ENCODE measurements around the gene NFASC. TPM values are rescaled to one million over a fixed set of nuclear protein-coding genes. Genes with fewer than 3 reads are reported as not detected.

NFASC gene
- total RNA-seq, 1 experiment from 2014 or later = 1.6 TPM

DNA sequence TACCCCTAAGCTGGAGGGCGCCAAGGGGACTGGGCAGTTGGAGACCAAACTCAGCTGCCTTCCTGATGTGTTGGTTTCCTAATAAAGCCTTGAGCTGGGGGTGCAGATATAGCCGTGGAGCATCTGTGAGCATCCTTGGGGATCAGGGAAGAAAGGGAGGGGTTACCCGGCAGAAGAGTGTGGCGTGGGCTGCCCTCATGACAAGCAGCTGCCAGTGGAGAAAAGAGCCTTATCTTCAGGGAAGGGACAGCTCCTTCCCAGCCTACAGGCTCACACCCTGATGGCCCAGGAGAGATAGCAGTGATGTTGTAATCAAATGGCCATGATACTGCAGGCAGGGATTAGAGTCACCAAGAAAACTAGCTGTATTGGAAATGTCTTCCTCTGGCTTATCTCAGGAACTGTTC, 10.8 kb upstream of the NFASC start:
- DNase-seq (no peak), ATAC-seq (no peak)
- Histone ChIP-seq H3K9ac (ENCODE audit: low read length) (no peak overlapping the region), H3K79me2 (ENCODE audit: low read length) (no peaks in the 10 kb centered on the region), H3K4me2 (ENCODE audit: low read length) (no peak overlapping the region), H3K36me3 (ENCODE audit: low read depth, low read length) (no peaks in the 10 kb centered on the region), H3K9me2 (replicated peaks; ENCODE audit: low read length) (no peaks in the 10 kb centered on the region), H3F3A (ENCODE audit: low read length, unreplicated experiment) (no peaks in the 10 kb centered on the region), H3K9me3 (ENCODE audit: low read length) (no peaks in the 10 kb centered on the region), H3K27me3 (ENCODE audit: low read length) (peaks cover 53% of the 10 kb centered on the region), H3K4me1 (ENCODE audit: insufficient read depth, low read length) (peaks cover 6% of the 10 kb centered on the region; the same call in 1 of the 2 replicates), H2AFZ (ENCODE audit: low read length) (no peak overlapping the region), H3K27ac (ENCODE audit: low read length) (no peak overlapping the region), H4K20me1 (ENCODE audit: low read length) (no peaks in the 10 kb centered on the region), H3K4me3 (ENCODE audit: low read length) (no peak overlapping the region)
- no TSS peak for BruUV-seq (replicated peaks)
- POLR2A ChIA-PET (ENCODE audit: unreplicated experiment) = no interaction called here
- intact Hi-C loops (cut with micrococcal nuclease) = no loop called here
- CTCF ChIA-PET = no interaction called here
- TF ChIP-seq, protein P1, sequence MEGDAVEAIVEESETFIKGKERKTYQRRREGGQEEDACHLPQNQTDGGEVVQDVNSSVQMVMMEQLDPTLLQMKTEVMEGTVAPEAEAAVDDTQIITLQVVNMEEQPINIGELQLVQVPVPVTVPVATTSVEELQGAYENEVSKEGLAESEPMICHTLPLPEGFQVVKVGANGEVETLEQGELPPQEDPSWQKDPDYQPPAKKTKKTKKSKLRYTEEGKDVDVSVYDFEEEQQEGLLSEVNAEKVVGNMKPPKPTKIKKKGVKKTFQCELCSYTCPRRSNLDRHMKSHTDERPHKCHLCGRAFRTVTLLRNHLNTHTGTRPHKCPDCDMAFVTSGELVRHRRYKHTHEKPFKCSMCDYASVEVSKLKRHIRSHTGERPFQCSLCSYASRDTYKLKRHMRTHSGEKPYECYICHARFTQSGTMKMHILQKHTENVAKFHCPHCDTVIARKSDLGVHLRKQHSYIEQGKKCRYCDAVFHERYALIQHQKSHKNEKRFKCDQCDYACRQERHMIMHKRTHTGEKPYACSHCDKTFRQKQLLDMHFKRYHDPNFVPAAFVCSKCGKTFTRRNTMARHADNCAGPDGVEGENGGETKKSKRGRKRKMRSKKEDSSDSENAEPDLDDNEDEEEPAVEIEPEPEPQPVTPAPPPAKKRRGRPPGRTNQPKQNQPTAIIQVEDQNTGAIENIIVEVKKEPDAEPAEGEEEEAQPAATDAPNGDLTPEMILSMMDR (conservative IDR thresholded peaks at IDR 0.05; ENCODE audit: low read depth, low read length) = no peak
- TF ChIP-seq EZH2 (IDR thresholded peaks at IDR 0.05; ENCODE audit: low read length, unreplicated experiment) = no peak
- no peak for TF ChIP-seq EZH2phosphoT487 (IDR thresholded peaks at IDR 0.05; ENCODE audit: borderline replicate concordance, low read length)

DNA sequence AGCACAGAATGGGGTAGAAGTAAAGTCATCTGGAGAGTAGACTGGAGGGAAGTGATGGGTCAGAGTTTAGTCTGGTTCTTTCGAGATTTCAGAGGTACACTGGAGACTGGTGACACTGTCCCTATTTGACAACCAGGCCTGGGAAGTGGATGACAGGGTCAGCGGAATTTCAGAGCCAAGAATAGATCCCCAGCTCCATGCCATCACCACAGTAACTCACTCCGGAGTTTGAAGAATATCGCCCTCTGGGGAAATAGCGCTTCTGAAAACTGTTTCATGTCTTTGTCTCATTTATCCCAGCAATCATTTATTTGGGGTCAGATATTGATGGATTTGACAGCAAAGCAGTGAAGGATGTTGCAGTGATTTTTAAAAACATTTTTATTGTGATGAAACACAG, 7.6 kb upstream of the NFASC start:
- Histone ChIP-seq H3K4me3 (ENCODE audit: low read length) (no peak overlapping the region), H3K27me3 (ENCODE audit: low read length) (peaks cover 55% of the 10 kb centered on the region), H4K20me1 (ENCODE audit: low read length) (no peaks in the 10 kb centered on the region), H3K36me3 (ENCODE audit: low read depth, low read length) (no peaks in the 10 kb centered on the region), H2AFZ (ENCODE audit: low read length) (no peak overlapping the region), H3K9me2 (replicated peaks; ENCODE audit: low read length) (no peaks in the 10 kb centered on the region), H3K9ac (ENCODE audit: low read length) (no peak overlapping the region), H3K4me1 (ENCODE audit: insufficient read depth, low read length) (peaks cover 5% of the 10 kb centered on the region; the same call in 1 of the 2 replicates), H3K79me2 (ENCODE audit: low read length) (no peaks in the 10 kb centered on the region), H3K4me2 (ENCODE audit: low read length) (no peak overlapping the region), H3K9me3 (ENCODE audit: low read length) (no peaks in the 10 kb centered on the region), H3K27ac (ENCODE audit: low read length) (no peak overlapping the region), H3F3A (ENCODE audit: low read length, unreplicated experiment) (no peaks in the 10 kb centered on the region)
- ATAC-seq = no peak
- BruUV-seq (replicated peaks) = no TSS peak
- no peak for TF ChIP-seq EZH2phosphoT487 (IDR thresholded peaks at IDR 0.05; ENCODE audit: borderline replicate concordance, low read length)
- no peak for TF ChIP-seq EZH2 (IDR thresholded peaks at IDR 0.05; ENCODE audit: low read length, unreplicated experiment)
- TF ChIP-seq, protein P1 (conservative IDR thresholded peaks at IDR 0.05; ENCODE audit: low read depth, low read length) = no peak
- DNase-seq = no peak
- intact Hi-C loops (cut with micrococcal nuclease) = no loop called here
- ChIA-PET CTCF (no interaction called here), POLR2A (ENCODE audit: unreplicated experiment) (interaction anchor here (0.6 kb wide), 1 partner anchor 452 kb away, joined by 5 read pairs; no protein-coding TSS in a partner anchor)

DNA sequence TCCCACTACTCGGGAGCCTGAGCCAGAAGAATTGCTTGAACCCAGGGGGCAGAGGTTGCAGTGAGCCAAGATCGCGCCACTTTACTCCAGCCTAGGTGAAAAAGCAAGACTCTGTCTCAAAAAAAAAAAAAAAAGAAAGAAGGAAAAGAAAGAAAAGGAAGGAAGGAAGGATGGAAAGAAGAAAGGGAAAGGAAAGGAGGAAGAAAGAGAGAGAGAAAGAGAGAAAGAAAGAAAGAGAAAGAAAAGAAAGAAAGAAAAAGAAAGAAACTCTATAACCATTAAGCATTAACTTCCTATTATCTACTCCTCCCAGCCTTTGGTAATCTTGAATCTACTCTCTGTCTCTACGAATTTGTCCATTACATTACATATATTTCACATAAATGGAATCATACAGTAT, 6.9 kb upstream of the NFASC start:
- Histone ChIP-seq H4K20me1 (ENCODE audit: low read length) (no peaks in the 10 kb centered on the region), H3K9ac (ENCODE audit: low read length) (no peak overlapping the region), H3K36me3 (ENCODE audit: low read depth, low read length) (no peaks in the 10 kb centered on the region), H3F3A (ENCODE audit: low read length, unreplicated experiment) (no peaks in the 10 kb centered on the region), H3K27me3 (ENCODE audit: low read length) (peaks cover 62% of the 10 kb centered on the region), H3K4me2 (ENCODE audit: low read length) (no peak overlapping the region), H3K4me3 (ENCODE audit: low read length) (no peak overlapping the region), H2AFZ (ENCODE audit: low read length) (no peak overlapping the region), H3K4me1 (ENCODE audit: insufficient read depth, low read length) (no peaks in the 10 kb centered on the region), H3K9me2 (replicated peaks; ENCODE audit: low read length) (no peaks in the 10 kb centered on the region), H3K9me3 (ENCODE audit: low read length) (no peaks in the 10 kb centered on the region), H3K27ac (ENCODE audit: low read length) (no peak overlapping the region), H3K79me2 (ENCODE audit: low read length) (no peaks in the 10 kb centered on the region)
- POLR2A ChIA-PET (ENCODE audit: unreplicated experiment) = no interaction called here
- TF ChIP-seq, protein P1 (conservative IDR thresholded peaks at IDR 0.05; ENCODE audit: low read depth, low read length) = no peak
- TF ChIP-seq EZH2phosphoT487 (IDR thresholded peaks at IDR 0.05; ENCODE audit: borderline replicate concordance, low read length) (no peak), EZH2 (IDR thresholded peaks at IDR 0.05; ENCODE audit: low read length, unreplicated experiment) (no peak)
- no peak for DNase-seq
- ATAC-seq = no peak
- CTCF ChIA-PET = no interaction called here
- BruUV-seq (replicated peaks) = no TSS peak
- intact Hi-C loops (cut with micrococcal nuclease) = no loop called here
